Measurements from ENCODE around the gene ZBED6. TPM values are rescaled to one million over a fixed set of nuclear protein-coding genes. Genes with fewer than 3 reads are reported as not detected.

The ZBED6 gene
- total RNA-seq, 4 donors from 2014 or later: 9.0 to 42.5 (median 27.6) TPM

DNA sequence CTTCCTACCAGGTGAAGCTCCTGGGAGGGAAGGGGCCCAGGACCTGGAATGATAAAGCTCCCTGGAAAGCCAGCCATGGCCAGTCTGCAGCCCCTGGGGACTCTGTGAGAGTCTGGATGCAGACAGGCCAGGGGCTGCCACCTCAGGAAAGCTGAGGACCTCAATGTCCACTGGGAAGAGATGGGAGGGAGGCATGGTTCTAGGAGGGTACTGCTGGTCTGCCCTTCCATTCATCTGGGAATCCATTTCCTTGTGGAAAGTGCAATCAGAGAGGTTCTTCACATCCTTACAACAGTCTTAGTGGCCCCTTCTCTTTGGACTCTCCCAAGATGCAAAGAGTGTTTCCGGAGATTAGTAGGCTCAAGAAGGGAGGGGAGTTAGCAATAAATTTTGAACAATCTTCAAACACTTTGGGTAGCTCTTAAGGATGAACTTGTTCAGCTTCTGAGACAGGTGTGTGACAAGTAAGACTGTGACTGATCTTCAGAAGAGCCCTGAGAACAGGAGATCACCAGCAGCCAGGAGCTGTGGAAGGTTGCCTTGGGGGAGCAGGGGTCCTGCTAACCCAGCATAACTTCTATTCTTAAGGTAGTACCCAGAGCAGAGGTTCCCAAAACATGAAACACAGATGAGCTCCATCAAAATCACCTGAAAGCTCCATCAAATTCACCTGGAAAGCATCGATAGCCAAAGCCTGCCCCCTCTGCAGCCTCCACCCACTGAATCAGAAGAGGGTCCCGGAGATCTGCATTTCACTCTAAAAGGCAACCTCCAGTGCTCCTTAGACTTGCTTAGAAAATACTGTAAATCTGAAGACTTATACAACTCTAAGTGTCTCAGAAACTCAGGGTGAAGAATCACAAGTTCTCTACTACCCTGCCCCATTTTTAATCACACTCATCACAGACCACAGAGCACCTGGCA lies 31.1 kb upstream of the ZBED6 start:
- H3K9me3 ChIP-seq: no peaks in the 10 kb centered on the region
- no peaks in the 10 kb centered on the region for H3K27me3 ChIP-seq
- no peak overlapping the region for H3K4me3 ChIP-seq
- in situ Hi-C loops (cut with MboI; ENCODE audit: low sequenced_read_pairs in 4 of 4) (no loop called here), intact Hi-C loops (cut with DNase I; ENCODE audit: low total_unique reads) (no loop called here)
- no peaks in the 10 kb centered on the region for H3K36me3 ChIP-seq
- TF ChIP-seq POLR2A (IDR thresholded peaks at IDR 0.05): no peak
- no peak for TF ChIP-seq CTCF (IDR thresholded peaks at IDR 0.05 in 4 of 5, conservative IDR thresholded peaks at IDR 0.05 in 1 of 5)
- H3K27ac ChIP-seq: no peak overlapping the region
- peaks cover 6 to 8% of the 10 kb centered on the region in 2 donors for H3K4me1 ChIP-seq
- no peak for ATAC-seq
- DNase-seq: no peak

DNA sequence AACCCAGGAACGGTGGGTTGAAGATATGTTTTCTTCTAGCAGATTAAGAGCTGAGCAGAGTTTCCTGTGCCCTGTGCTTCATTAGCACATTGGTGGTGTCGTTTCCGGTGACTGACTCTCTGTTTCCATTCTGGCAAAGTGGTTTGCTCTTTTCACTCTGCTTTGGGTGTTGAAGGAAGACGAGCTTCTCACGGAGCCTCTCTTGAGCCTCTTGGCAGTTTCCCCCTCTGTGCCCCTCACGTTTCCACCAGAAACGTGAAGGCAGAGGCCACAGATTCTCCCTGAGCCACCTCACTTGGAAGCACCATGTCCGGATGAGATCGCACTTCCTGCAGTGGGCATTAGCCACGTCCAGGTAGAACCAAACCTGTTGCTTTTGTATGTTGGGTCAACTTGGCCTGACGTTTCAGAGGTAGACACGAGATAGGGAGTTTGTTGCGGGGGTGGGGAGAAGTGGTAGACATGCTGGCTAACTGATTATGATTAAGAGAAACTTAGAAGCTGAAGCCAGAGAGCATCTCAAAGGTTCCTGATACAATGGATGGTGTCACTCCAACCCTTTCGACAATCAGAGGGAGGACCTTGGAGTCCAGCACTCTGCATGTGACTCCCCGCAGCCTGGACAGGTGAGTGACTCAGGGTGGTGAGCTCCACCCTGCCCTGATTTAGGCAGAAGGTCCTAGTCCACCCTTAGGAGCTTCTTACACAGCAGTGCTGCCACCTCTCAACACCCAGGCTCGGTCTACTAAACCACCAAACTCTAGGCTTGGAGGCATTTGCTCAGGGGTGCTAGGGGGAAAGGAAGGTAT lies 30.2 kb upstream of the ZBED6 start, which contains the start of gene LAX1:
Gene LAX1 (plus strand): TSS at position 155 of the 809 bp plus-strand sequence. CDS start 383 bp downstream, at position 538.
- Histone ChIP-seq H3K4me3 (no peak within 1 kb of the TSS), H3K27ac (no peak within 1 kb of the TSS), H3K4me1 (peaks cover 10 to 13% of the 10 kb centered on the region in 2 donors), H3K36me3 (no peaks in the 10 kb centered on the region), H3K27me3 (no peaks in the 10 kb centered on the region), H3K9me3 (no peaks in the 10 kb centered on the region)
- TF ChIP-seq CTCF (IDR thresholded peaks at IDR 0.05 in 4 of 5, conservative IDR thresholded peaks at IDR 0.05 in 1 of 5) (no peak), POLR2A (IDR thresholded peaks at IDR 0.05) (no peak)
- no peak for DNase-seq
- no peak for ATAC-seq
- intact Hi-C loops (cut with DNase I; ENCODE audit: low total_unique reads): no loop called here
- in situ Hi-C loops (cut with MboI; ENCODE audit: low sequenced_read_pairs in 4 of 4): no loop called here

GRCh38 chr1:203768256-203768655 lies 27.2 kb upstream of the ZBED6 start:
- H3K9me3 ChIP-seq: no peaks in the 10 kb centered on the region
- H3K4me3 ChIP-seq: no peak overlapping the region
- no peak overlapping the region for H3K27ac ChIP-seq
- no peaks in the 10 kb centered on the region for H3K36me3 ChIP-seq
- no peak for DNase-seq
- no peaks in the 10 kb centered on the region for H3K27me3 ChIP-seq
- H3K4me1 ChIP-seq: peaks cover 25 to 27% of the 10 kb centered on the region in 2 donors
- intact Hi-C loops (cut with DNase I; ENCODE audit: low total_unique reads) (loop anchor here (2.0 kb wide), 1 partner anchor 27 kb away; the partner anchor contains the start of genes ZBED6 and ZC3H11A), in situ Hi-C loops (cut with MboI; ENCODE audit: low sequenced_read_pairs in 4 of 4) (no loop called here)
- TF ChIP-seq POLR2A (IDR thresholded peaks at IDR 0.05): no peak
- no peak for TF ChIP-seq CTCF (IDR thresholded peaks at IDR 0.05 in 4 of 5, conservative IDR thresholded peaks at IDR 0.05 in 1 of 5)
- no peak for ATAC-seq

DNA sequence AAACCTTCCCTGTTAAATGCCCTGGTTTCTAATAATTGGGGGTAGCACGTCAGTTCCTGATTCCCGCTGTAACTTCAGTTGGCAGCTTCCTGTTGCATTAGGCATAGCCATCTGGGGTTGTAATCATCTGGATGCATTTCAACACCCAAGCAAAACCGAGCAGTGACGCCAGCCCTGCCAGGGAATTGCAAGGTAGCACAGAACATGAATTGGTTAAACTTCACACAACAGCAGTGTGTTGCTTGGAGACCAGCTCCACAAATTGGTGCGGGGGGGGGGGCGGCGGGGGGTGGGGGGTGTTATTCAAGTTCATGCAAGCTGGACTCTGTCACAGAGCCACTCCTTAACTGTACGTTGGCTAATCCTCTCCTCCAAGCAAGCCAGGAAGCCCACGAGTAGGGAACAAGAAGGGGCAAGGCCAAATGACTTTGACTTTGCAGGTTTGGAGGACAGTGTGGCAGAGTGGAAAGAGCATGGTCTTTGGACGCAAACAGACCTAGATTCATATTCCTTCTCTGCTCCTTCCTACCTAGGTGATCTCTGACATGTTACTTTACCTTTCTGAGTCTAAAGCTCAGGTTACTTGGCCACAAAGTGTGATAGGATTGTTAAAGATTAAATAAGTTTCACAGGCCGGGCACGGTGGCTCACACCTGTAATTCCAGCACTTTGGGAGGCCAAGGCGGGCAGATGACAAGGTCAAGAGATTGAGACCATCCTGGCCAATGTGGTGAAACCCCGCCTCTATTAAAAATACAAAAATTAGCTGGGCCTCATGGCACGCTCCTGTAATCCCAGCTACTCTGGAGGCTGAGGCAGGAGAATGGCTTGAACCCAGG lies 25.7 kb upstream of the ZBED6 start:
- peak overlapping the region; percentile 17 to 43 (median 24) for H3K4me3 ChIP-seq
- no peak for TF ChIP-seq CTCF (IDR thresholded peaks at IDR 0.05 in 4 of 5, conservative IDR thresholded peaks at IDR 0.05 in 1 of 5)
- TF ChIP-seq POLR2A (IDR thresholded peaks at IDR 0.05): no peak
- ATAC-seq: peak; percentile 52 to 67
- H3K27ac ChIP-seq: peak overlapping the region; percentile 33 to 72 (median 67)
- no peaks in the 10 kb centered on the region for H3K36me3 ChIP-seq
- no peaks in the 10 kb centered on the region for H3K9me3 ChIP-seq
- peak; percentile 53 to 80 for DNase-seq
- in situ Hi-C loops (cut with MboI; ENCODE audit: low sequenced_read_pairs in 4 of 4): no loop called here
- H3K4me1 ChIP-seq: peaks cover 27 to 28% of the 10 kb centered on the region in 2 donors
- intact Hi-C loops (cut with DNase I; ENCODE audit: low total_unique reads): loop anchor here (2.0 to 10.0 kb wide), 3 partner anchors 25 to 145 kb away; partner anchors contain the start of genes ATP2B4, ZBED6 and ZC3H11A
- no peaks in the 10 kb centered on the region for H3K27me3 ChIP-seq
